ENCODE results near the gene CDHR3.
"Not testable (repeated sequence)": the region's sequence is repeated elsewhere in the genome, so short reads cannot be mapped to it uniquely, and the experiment has no call there.

Gene CDHR3

DNA sequence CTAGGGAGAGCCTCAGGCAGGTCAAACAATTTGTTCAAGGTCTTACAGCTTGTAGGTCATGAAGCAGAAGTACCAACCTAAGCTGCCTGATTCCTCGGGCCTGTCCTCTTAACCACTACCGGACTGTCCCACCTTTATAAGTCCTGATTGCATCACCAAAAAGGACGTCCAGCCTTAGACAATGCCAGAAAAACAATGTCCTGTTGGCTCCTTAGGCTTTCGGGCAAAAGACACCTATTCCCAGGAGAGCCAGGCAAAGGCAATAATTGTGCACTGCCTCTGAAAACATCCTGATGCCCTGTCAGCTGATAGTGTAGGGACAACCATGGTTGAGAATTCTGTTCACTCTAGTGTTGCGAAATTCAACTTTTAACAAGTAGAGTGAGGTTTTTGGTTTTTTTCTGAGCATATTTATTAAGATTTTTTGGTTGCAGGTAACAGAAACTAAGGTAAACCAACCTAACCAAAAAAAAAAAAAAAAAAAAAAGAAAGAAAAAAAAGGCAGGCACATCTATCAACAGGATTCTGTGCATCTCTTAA, 40.5 kb downstream of the CDHR3 start:
- DNase-seq = no peak

GRCh38 chr7:106006906-106007305, 43.8 kb downstream of the CDHR3 start:
- no peak for DNase-seq

DNA sequence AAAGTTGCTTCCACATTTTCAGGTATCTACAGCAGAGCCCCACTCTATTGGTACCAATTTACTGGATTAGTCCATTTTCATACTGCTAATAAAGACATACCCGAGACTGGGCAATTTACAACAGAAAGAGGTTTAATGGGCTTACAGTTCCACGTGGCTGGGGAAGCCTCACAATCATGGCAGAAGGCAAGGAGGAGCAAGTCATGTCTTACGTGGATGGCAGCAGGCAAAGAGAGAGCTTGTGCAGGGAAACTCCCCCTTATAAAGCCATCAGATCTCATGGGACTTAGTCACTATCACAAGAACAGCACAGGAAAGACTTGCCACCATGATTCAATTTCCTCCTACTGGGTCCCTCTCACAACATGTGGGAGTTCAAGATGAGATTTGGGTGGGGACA, 44.7 kb downstream of the CDHR3 start:
- DNase-seq = not testable (repeated sequence)

GRCh38 chr7:106009503-106010226, 46.6 kb downstream of the CDHR3 start:
- peak; percentile 99 for DNase-seq

GRCh38 chr7:106010331-106010730, 47.3 kb downstream of the CDHR3 start:
- DNase-seq = peak; percentile 24

GRCh38 chr7:106010866-106011265, 47.8 kb downstream of the CDHR3 start:
- no peak for DNase-seq

- DNase-seq = no peak
Measured at GRCh38 chr7:106012184-106012583, 49.1 kb downstream of the CDHR3 start.

GRCh38 chr7:106012935-106013439, 49.9 kb downstream of the CDHR3 start:
- DNase-seq = peak; percentile 37

GRCh38 chr7:106015381-106016218, 52.5 kb downstream of the CDHR3 start:
- DNase-seq = no peak

DNA sequence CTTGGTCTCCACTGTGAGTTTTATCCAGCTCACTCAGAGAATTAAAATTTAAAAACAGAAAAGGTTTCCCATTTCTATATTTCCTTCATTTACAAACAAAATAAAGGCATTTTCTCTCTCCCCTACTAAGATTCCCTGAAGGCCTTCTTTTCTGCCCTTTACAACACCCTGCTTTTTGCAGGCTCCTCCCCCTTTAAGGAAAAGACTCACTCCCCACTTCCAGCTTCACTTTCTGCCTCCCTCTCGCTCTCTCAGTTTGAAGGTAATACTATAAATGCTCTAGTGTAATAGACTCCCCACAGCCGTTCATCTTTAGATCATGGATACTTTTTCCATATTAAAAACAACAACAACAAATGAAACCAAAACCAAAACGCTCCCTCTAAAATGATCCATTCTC, 53.3 kb downstream of the CDHR3 start:
- DNase-seq = no peak

DNA sequence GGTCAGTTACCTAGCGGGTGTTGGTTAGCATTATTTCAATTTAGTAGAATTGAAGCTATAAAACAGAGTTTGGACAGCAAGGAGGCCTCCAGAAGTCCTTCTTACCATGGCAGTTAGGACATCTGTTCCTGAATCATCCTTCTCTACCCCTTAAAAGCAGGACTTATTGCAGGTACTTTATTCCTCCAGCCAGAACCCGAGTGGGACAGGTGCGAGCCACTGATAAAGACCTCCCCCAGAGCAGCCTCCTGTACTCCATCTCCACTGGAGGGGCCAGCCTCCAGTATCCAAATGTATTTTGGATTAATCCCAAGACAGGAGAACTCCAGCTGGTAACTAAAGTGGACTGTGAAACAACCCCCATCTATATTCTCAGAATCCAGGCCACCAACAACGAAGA, 54.6 kb downstream of the CDHR3 start:
- no peak for DNase-seq

- DNase-seq = peak; percentile 65
Measured at GRCh38 chr7:106018566-106019469, 55.8 kb downstream of the CDHR3 start.

DNA sequence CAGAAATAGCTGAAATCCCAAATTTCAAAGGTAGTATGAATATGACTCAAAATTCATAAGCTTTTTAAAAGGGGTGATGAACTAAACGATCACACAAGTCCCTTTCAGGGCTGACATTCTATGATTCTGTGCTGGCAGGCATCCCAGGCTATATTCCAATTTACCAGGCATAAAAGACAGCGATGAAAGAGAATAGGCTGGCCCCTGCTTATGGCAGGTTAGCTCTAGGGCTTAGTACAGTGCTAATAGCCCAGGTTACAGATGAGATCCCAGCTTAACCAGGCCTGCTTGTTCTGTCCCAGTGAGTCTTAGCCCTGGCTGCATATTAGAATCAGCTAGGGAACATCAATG, 56.4 kb downstream of the CDHR3 start:
- DNase-seq = no peak

- peak; percentile 32 for DNase-seq
Measured at GRCh38 chr7:106021151-106022067, 58.3 kb downstream of the CDHR3 start.

DNA sequence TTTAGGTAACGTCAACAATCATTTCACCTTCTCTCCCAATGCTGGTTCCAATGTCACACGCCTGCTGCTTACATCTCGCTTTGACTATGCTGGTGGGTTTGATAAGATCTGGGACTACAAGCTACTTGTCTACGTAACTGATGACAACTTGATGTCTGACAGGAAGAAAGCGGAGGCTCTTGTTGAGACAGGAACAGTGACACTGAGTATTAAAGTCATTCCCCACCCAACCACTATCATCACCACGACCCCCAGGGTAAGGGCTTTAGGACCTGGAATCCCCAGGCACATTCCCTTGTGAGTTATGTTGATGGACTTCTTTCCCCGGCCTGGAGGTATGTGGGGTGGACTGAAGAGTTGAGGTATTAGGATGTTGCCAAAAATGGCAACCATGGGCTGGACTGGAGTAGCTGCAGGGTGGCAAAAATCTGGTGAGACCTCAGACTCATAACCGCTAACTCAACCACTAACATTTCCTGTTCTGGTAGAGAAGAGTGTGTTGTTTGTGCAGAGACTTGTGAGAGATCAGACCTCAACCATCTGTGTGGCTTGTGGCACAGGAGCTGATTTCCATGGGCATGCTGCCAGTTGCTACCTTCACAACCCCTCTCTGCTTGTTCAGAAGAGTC, 59.2 kb downstream of the CDHR3 start:
- DNase-seq = peak; percentile 63

DNA sequence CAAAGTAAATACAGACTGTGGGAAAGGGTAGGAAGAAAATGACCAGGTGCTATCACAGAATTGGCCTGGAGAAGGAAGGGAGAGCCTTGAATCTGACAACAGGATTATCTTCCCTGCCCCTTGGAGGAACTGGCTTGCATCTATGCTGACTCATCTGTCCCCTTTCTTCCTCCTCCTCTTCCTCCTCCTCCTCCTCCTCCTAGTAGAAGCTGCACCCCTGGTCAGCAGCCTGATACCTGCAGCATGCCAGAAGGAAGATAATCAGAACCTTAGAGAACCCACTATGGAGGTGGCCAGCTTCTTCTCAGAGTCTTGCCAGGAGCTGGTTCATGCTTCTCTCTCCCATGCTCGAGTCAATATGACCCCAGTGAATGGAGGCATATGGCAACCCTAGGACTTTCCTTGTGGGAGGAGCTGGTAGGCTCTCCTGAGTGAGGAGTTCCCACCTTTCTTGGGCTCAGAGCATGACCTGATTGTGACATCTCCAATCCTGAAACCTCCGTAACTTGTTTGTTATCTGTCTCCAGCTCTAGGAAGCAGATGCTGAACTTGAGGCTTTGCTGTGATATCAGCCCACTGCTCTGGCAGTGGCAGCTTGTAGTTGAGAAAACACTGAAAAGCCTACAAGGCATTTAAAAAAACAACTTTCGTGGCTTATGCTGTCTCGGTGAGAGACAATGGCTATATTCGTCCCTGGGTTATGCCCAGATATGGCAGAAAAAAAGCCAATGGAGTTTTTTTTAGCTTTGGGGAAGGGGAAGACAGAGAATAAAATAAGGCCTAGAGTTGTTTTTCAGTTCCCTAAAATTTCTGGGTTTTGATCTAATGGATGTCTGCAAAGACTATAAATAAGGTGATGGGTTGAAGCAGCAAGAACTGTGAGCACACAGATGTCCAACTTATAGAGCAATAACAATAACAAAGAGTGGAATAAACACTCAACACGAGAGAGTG, 60.6 kb downstream of the CDHR3 start:
- DNase-seq = no peak

DNA sequence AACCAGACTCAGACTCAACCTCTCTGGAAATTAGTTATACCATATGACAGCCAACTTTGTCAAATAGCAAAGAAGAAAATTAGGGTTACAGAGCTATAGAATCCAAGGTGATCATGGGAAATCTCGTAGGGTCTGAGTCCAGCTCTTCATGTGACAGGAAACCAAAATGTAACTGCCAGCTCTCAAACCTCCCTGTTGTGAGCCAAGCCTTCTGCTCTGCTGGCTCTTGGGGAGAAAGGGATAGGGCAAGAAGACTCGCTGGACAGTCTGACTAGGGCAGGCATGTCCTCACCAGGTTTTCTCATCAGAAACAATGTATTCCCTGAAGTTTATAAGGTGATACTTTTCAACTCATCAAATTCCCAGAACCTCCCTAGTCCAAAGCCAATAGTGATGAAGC, 63.0 kb downstream of the CDHR3 start:
- no peak for DNase-seq

DNA sequence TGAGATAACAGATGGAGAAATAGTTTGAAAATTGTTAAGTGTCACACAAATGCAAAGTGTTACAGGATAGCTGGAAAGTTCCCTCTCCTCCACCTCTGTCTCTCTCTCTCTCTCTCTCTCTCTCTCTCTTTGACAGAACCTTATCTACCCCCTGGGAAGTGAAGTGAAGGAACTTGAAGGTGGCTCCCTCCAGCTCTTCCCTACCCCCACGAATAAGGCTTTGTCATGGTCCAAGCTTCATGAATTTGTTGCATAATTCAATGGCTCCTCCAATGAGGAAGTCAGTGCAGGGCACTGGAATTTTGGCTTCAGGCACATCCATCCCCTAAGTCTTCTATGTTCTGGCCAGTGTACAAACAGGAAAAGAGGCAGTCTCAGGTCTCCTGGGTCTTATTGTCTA, 66.4 kb downstream of the CDHR3 start:
- DNase-seq = no peak

- no peak for DNase-seq
Measured at GRCh38 chr7:106029941-106030340, 66.9 kb downstream of the CDHR3 start.

Measured in fibroblast of skin of right quadriceps (primary cell).